ENCODE data around the gene KRTAP12-4.
"Not testable (repeated sequence)": the region's sequence is repeated elsewhere in the genome, so short reads cannot be mapped to it uniquely, and the experiment has no call there.

KRTAP12-4 gene, protein sequence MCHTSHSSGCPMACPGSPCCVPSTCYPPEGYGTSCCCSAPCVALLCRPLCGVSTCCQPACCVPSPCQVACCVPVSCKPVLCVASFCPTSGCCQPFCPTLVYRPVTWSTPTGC

DNA sequence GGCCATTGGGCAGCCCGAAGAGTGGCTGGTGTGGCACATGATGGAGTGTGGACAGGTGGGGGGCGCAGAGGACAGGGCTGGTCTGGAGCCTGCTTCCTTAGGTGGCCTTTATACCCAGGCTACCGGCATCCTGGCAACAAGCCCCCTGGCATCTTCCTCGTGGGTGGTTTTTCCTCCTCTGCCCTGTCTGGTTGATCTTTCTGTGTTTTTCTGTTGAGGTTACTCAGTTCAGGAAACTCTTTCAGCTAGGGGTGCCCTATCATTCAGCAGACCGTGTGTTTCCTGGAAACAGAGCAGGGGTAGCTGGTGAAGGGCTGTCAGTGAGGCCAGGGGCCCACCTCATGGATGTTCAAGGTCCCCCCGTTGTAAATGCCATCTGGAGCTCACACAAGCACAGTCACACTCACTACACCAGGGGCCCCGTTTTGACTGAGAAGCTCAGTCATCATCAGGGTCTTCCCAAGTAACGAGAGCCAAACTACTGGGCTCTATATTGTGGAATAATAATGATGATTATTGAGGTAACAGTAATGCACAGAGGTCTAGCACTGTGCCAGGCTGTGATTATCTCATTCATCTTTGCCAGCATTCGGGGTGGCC, at the start of gene KRTAP12-4:
TSS of gene KRTAP12-4 (minus strand) at position 84 of the 600 bp plus-strand sequence. CDS start at position 39, 45 bp downstream.
- no peak for DNase-seq

GRCh38 chr21:44703731-44704635, 49.5 kb upstream of the KRTAP12-4 start:
- no peak for DNase-seq

DNA sequence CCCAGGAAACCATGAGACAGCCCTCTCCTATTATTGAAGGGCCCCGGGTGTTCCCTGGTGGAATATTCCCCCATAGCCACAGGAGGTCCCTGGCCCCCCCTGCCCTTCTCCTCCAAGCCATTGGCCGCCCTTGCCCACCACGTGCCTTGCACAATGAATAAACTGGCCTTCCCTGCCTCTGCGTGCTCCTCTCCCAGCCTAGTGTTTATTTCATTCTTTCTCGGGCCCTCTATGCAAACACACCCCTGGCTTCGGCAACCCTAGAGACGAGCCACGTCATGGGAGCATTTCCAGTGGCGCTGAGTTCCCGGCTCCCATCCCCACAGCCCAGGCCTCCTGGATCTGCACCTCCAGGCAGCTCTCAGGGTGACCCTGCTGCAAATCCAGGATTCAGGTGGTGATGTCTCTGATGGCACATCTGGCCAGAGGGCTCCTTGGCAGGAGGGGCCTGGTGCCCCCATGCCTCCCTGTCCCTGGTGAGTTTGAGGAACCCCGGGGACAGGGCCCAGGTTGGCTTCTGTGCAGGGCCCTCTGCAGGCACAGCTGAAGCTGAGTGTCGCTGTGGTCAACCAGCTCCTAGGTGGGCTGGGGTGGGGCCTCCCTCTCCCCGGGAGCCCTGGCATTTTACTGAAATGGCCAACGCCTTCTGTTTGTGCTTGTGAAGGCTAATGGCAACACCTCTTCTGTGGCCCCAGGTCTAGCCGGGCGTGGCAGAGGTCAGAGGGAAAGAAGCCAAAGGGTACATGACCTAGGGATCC, 48.7 kb upstream of the KRTAP12-4 start:
- DNase-seq, result no peak

GRCh38 chr21:44702111-44702972, 47.9 kb upstream of the KRTAP12-4 start:
- no peak for DNase-seq

DNA sequence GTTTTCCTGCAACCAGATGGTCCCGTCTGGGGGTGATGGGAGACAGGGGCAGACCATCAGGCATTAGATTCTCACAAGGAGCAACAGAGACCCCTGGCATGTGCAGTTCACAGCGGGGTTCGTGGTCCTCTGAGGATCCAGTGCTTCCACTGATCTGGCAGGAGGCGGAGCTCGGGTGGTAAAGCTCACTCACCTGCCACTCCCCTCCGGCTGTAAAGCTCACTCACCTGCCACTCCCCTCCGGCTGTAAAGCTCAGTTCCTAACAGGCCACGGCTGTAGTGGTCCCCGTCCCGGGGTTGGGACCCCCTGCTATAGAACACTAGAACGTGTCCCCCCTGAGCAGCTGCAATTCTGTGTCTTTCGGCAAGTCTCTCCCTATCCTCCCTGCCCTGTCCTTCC, 47.1 kb upstream of the KRTAP12-4 start:
- no peak for DNase-seq

DNA sequence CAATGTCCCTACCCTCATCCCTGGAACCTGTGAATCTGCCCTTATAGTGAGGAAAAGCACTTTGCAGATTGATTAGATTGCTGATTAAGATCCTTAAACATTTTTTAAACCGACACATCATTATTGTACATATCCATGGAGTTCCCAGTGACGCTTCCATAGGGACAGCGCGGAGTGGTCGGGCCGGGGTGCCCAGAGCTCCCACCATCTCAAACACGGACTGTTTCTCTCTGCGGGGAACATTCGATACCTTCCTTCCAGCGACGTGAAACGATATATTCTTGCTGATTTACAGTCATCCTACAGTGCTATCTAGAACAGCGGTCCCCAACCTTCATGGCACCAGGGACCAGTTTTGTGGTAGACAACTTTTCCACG, 46.6 kb upstream of the KRTAP12-4 start:
- no peak for DNase-seq

GRCh38 chr21:44700101-44701022, 45.9 kb upstream of the KRTAP12-4 start:
- no peak for DNase-seq

GRCh38 chr21:44699502-44700001, 45.1 kb upstream of the KRTAP12-4 start:
- no peak for DNase-seq

GRCh38 chr21:44697811-44698734, 43.6 kb upstream of the KRTAP12-4 start:
- no peak for DNase-seq

DNA sequence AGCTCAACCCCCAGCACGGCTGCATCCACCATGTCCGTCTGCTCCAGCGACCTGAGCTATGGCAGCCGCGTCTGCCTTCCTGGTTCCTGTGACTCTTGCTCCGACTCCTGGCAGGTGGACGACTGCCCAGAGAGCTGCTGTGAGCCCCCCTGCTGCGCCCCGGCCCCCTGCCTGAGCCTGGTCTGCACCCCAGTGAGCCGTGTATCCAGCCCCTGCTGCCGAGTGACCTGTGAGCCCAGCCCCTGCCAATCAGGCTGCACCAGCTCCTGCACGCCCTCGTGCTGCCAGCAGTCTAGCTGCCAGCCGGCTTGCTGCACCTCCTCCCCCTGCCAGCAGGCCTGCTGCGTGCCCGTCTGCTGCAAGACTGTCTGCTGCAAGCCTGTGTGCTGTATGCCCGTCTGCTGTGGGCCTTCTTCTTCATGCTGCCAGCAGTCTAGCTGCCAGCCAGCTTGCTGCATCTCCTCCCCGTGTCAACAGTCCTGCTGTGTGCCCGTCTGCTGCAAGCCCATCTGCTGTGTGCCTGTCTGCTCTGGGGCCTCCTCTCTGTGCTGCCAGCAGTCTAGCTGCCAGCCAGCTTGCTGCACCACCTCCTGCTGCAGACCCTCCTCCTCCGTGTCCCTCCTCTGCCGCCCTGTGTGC, 42.8 kb upstream of the KRTAP12-4 start, which contains the start of gene KRTAP10-12:
TSS of gene KRTAP10-12 (plus strand) at position 1 of the 639 bp plus-strand sequence. CDS start at position 31, 30 bp downstream.
- DNase-seq, result not testable (repeated sequence)

DNA sequence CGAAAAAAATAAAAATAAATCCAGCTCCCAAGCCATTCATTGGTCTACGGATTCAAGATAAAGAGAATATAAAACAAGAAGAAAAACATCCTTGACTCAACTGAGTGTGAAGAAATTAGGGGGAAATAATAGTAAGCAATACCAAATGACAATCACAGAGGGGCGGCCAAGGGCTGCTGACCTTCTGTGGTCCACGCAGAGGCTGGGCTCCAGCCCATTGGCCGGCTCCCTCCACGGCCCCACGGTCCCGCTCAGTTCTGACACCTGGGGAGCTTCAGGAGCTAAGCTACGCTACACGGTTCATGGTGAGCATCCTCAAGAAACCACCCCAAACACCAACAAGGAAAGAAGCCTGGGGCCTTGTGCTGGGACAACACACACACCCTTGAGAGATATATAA, 42.1 kb upstream of the KRTAP12-4 start:
- DNase-seq, result no peak

DNA sequence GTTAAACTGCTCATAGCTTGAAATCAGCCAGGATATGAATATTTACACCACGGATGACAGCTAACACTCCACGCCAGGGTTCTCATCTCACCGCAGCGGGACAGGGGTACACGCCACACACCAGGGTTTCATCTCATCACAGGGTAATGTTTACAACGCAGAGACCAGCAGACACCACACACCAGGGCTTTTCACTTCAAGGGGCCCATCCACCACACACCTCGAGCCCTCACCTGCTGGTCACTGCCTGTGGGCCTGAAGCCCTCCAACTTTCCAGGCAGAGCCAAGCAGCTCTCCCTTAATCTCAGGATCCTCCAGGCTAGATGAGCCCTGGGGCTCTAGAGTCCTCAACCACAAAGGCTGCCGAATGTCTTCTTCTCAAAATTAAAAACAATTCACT, 41.2 kb upstream of the KRTAP12-4 start:
- no peak for DNase-seq

- DNase-seq, result no peak
These were observed 40.7 kb upstream of the KRTAP12-4 start for GRCh38 chr21:44695184-44695583.

- no peak for DNase-seq
These were observed 40.3 kb upstream of the KRTAP12-4 start for GRCh38 chr21:44694776-44695175.

GRCh38 chr21:44692798-44693512, 38.5 kb upstream of the KRTAP12-4 start:
- no peak for DNase-seq

DNA sequence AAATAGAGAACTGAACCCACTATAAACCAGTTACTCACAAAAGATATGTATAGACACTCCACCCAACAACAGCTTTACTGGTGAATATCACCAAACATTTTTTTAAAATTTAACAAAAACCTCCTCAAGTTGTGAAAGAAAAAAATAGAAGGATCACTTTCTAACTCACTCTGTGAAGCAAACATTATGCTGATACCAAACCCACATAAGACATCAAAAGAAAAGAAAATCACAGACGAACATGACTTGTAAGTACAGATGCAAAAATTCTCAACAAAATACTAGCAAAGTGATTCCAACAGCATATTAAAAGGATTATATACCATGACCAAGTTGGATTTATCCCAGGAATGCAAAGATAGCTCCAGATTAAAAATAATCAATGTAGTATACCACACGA, 37.2 kb upstream of the KRTAP12-4 start:
- no peak for DNase-seq

DNA sequence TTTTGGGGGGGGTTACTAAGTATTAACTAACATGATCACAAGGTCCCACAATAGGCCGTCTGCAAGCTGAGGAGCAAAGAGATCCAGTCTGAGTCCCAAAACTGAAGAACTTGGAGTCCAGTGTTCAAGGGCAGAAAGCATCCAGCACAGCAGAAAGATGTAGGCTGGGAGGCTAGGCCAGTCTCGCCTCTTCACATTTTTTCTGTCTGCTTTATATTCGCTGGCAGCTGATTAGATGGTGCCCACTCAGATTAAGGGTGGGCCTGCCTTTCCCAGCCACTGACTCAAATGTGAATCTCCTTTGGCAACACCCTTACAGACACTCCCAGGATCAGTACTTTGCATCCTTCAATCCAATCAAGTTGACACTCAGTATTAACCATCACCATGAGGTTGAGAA, 35.3 kb upstream of the KRTAP12-4 start:
- not testable (repeated sequence) for DNase-seq

GRCh38 chr21:44687671-44688070, 33.2 kb upstream of the KRTAP12-4 start:
- DNase-seq, result no peak
